NCI-H82 (cell line): ENCODE data around the gene TMEM53.
"Not testable (repeated sequence)": the region's sequence is repeated elsewhere in the genome, so short reads cannot be mapped to it uniquely, and the experiment has no call there.

Experiments
- DNase-seq: peaks from one replicate; lab custom pipeline; 2025; lab: John Stamatoyannopoulos, UW

The TMEM53 gene

GRCh38 chr1:44674113-44675000, at the start of gene TMEM53, which contains the start of gene ARMH1:
Gene TMEM53 (minus strand): TSS chr1:44674481. CDS start chr1:44674391, 90 bp downstream.
Gene ARMH1 (plus strand): TSS chr1:44674714. CDS start chr1:44689698, 14,984 bp downstream.
- DNase-seq, result peak; percentile 100

- no peak for DNase-seq
Observed at GRCh38 chr1:44723496-44724295, 49.4 kb upstream of the TMEM53 start.

DNA sequence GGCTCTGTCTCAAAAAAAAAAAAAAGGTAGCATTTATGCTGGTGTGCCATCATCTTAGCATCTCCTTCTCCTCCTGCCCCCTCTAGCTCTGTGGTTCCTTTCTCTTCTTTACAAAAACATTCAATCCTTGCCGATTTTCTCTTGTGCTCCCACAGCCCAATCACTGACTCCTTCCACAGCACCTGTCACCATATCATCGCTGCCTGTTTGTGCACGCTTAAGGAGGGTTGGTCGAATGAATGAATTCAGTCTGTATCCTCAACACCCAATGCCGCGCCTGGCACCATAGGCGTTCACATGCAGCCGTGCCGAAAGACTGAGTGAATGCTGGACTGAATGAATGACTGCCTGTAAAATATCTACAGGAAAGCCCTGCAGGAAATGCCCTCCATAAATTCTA, 48.8 kb upstream of the TMEM53 start:
- no peak for DNase-seq

DNA sequence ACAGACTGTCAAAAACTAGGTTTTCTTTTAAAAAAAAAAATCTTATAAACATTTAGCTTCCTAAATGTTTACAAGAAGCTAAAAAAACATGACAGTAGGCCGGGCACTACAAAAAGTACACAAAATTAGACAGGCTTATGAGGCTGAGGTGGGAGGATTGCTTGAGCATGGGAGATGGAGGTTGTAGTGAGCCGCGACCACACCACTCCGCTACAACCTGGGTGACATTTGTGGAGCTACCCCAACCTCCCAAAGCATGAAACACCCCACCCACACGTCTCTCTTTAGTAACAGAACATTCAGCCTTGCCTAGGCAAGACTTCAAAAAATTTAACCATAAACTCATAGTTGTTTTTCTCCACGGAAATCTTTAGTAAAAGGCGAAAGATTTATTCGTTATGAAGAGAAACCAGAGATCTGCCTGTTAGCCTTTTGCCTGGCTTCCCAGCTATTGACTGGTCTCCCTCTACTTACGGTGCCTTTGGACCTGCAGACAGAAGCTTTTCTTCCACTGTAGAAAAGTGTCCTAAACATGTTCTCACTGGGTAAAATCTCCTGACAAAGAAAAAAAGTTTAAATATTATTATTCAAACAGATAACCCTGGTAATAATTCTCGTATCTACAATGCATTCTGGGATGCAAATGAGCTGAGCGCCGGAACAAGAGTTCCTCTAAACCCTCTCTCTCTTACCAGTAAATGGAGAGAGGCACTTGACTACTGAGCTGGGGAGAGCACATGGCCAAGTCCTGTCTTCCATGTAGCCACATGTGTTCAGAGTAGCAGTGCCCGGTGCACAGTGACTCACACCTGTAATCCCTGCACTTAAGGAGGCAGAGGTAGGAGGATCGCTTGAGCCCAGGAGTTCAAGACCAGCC, 47.4 kb upstream of the TMEM53 start:
- DNase-seq, result peak; percentile 99

- DNase-seq, result no peak
Observed at GRCh38 chr1:44720281-44720680, 46.0 kb upstream of the TMEM53 start.

DNA sequence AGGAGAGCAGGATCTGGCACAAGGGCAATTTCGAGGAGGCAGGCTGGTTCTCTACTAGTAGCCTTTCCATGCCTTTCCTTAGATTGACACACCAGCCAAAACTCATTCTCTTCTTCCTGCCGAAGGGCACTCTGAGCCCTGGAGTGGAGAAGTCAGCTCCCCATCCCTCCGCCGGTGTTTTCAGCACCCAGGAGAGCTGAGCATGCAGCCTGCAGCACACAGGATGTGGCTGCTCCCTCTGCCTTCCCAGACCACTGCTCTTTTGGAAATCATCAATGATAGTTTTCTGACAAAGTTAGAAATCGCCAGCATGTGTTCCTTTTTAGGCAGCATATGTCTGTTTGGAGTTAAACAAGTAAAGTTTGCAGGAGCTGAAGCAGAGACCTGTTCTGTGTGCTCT, 45.0 kb upstream of the TMEM53 start:
- no peak for DNase-seq

GRCh38 chr1:44718091-44718490, 43.8 kb upstream of the TMEM53 start:
- no peak for DNase-seq

GRCh38 chr1:44717653-44718052, 43.4 kb upstream of the TMEM53 start:
- no peak for DNase-seq

DNA sequence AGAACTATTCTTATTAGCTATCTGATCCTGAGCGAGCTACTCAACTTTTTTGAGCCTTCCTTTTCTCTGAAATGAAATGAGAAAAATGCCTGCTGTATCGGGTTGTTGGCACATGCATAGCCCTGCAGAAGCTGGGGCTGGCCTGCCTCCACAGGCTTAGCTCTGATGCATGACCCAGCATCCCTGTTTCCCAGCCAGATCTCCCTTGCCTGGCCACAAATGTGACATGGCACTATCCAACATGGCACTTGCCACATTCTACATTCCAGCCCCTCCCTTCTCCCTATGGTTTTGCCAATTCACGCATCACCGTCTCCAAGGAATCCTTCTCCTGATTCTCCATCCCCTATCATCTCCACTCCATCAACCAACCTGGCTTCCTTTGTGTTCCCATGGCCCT, 42.9 kb upstream of the TMEM53 start:
- DNase-seq, result no peak

DNA sequence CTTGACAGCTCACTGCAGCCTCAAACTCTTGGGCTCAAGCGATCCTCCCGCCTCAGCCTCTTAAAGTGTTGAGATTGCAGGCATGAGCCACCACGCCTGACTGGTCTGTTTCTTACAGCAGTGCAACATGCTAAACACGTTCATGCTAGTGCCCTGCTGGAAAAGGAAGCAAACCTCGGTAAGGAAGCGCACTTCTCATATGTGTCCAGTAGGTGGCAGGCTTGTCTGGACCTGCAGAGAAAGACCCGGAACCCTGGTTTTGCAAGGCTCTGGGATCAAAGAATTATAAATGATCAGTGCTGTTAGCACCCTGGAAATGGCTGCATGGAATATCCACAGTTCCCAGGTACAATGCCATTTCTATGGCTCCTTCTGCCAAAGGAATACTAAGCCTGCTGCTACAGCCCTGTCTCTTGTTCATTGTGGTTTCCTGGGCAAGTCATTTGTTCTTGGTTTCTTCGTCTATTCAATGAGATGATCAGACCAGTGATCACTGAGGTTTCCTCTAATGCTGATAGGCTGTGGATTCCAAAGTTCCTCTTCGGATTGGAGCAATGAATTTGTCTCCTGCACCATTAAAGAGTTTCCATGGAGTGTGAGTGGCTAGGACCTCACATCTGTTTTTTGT, 40.8 kb upstream of the TMEM53 start:
- peak; percentile 88 for DNase-seq

GRCh38 chr1:44714532-44714931, 40.3 kb upstream of the TMEM53 start:
- DNase-seq, result no peak

GRCh38 chr1:44713321-44713781, 39.1 kb upstream of the TMEM53 start:
- no peak for DNase-seq

DNA sequence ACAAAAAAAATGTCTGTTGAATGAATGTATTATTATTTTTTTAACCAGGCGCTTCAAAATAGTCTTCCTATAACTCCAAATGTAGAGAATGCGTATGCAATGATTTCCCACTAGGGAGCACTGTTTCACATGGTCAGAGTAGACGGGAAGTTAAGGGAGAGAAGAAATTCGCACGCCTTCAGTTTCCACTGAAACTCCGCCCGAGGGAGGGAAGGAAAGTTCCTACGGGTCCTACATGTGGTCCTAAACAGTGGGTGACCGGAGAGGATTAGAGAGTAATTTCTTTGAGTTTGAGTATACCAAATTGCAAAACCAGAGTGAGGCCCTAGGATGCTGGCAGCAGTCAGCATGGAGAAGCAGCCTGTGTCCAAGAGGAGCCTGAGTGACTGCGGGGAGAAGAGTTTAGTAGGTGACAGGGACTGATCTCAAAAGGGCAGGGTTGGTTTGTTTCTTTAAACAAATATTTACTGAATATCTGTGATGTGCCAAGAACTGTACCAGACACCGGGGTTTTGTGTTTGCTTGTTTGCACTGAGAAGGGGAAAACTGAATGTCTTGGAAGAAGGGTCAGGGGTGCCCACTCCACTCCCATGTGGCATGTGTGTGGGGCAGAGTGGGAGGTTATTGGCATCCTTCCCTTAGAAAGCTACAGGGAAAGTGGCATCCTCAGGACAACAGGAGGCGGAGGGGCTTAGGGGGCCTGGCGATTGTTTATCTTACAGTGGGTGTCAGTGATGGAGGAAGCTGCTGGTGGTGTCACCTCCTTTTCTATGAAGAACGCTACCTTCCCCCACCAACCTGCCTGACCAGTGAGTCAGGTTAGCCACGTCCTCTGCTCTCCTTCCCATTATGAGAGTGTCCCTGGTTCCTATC, 33.9 kb upstream of the TMEM53 start:
- peak; percentile 47 for DNase-seq

DNA sequence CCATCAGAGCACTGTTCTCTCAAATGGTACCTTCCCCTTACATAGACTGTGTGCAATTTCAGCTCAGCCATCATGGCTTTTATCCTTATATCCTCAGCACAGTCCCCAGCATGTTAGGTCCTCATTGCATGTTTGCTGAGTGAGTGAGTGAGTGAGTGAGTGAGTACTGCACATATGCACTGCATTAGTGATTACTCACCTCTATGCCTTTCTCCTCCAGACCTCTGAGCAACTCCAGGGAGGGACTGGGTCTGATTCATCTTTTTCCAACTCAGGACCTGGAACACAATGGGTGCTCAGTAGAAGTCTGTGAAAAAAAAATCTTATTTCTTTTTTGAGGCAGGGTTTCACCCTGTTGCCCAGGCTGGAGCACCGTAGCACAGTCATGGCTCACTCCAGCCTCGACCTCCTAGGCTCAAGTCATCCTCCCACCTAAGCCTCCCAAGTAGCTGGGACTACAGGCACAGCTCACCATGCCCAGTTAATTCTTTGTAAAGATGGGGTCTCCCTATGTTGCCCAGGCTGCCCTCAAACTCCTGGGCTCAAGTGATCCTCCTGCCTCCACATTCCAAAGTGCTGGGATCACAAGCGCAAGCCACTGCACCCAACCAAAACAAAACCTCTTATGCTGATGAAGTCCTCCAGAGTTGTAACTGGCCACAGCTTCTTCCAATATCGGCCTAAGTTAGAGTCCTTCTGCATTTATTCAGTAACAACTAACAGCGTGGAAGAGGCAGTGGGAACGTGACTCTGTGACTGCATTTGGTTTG, 33.0 kb upstream of the TMEM53 start:
- DNase-seq, result no peak

- DNase-seq, result no peak
Observed at GRCh38 chr1:44705938-44706337, 31.7 kb upstream of the TMEM53 start.

DNA sequence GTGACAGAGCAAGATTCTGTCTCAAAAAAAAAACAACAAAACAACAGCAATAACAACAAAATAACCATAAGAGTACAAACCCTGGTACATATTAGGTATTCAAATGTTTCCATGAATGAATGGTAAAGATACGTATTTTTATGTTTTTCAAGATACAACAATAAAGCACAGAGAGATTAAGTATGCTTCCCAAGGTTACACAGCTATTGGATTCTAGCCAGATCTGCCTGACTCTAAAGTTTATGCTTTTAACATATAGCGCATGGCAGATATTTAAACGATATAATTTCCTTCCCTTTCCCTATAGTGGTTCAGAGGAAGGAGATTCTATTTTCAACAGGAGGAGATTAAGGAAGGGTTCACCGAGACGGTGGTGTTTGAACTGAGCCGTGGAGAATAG, 31.2 kb upstream of the TMEM53 start:
- no peak for DNase-seq

DNA sequence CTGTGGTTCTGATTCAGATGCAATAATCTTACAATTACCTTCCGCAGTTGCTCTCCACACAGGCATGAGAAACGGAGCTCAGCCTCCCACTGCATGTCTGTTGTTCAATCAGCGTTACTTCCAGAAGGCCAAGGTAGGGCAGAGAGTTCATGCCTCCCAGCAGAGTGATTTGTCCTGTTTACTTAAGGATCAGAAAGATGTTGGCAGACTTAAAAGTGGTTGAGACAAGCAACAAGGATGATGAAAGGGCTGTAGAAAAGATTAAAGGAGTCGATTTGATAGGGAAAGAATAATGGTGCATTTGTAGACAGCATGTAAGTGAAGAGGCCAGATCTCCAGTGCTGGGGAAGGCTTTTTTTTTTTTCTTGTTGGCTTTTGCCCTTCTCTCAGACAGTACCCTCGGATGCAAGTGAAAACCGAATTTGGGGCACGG, 26.9 kb upstream of the TMEM53 start:
- peak; percentile 55 for DNase-seq

- DNase-seq, result no peak
Observed at GRCh38 chr1:44700573-44700972, 26.3 kb upstream of the TMEM53 start.

DNA sequence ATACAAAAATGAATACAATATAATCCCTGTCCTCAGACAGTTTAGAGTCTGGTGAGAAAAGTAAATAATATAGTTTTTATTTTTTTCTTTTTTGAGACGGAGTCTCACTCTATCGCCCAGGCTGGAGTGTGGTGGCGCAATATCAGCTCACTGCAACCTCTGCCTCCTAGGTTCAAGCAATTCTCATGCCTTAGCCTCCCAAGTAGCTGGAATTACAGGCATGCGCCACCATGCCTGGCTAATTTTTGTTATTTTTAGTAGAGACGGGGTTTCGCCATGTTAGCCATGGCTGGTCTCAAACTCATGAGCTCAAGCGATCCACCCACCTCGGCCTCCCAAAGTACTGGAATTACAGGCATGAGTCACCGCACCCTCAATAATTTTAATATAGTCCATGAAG, 25.1 kb upstream of the TMEM53 start:
- DNase-seq, result not testable (repeated sequence)

DNA sequence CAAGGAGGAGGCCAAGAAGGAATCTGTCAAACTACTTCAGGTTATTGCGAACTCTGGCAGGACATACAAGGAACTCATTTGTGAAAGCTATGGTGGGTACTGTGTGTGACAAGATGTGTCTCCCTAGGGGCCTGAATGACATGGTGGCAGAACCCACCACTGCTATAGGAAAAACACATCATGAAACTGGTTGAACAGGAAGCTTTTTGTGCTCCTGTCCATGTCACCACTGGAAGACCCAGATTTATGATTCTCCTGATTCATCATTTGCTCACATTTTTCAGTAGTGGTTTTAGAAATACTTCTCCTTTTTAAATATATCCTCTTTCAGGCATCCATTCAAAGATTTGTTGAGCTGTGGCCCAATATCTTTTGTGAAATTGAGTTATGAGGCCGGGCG, 23.9 kb upstream of the TMEM53 start:
- no peak for DNase-seq
